ENCODE data around the gene MLLT10. TPM values are rescaled to one million over a fixed set of nuclear protein-coding genes. Genes with fewer than 3 reads are reported as not detected.

Gene MLLT10
- total RNA-seq, 1 experiment from 2014 or later = 45.2 TPM

- intact Hi-C loops (cut with micrococcal nuclease) = loop anchor here (1.0 to 5.0 kb wide), 5 partner anchors 221 to 655 kb away; no protein-coding TSS in a partner anchor
- BruUV-seq (replicated peaks) = no TSS peak
- Histone ChIP-seq H3K4me2 (ENCODE audit: low read length) (no peak overlapping the region), H3K79me2 (ENCODE audit: insufficient read depth, low read length) (peaks cover 9% of the 10 kb centered on the region; the same call in 1 of the 2 replicates), H3K27me3 (ENCODE audit: insufficient read depth, low read length) (no peaks in the 10 kb centered on the region), H3K4me3 (replicated peaks in 1 of 2; ENCODE audit: low read depth in 1 of 2, low read length in 2 of 2) (no peak overlapping the region), H3K9ac (ENCODE audit: low read length) (no peak overlapping the region), H4K20me1 (ENCODE audit: insufficient read depth) (no peaks in the 10 kb centered on the region; the same call in 1 of the 2 replicates), H3K27ac (ENCODE audit: low read depth, low read length) (no peak overlapping the region), H3K9me3 (ENCODE audit: control insufficient read depth in 1 of 2, insufficient read depth in 1 of 2, low read depth in 1 of 2, low read length in 2 of 2) (no peaks in the 10 kb centered on the region), H3K9me2 (ENCODE audit: insufficient read depth) (no peaks in the 10 kb centered on the region), H2AFZ (ENCODE audit: low read depth, low read length, poor library complexity, severe bottlenecking) (no peak overlapping the region), H3K4me1 (ENCODE audit: control insufficient read depth in 1 of 2, insufficient read depth in 2 of 2, low read length in 2 of 2) (peaks cover 5 to 19% of the 10 kb centered on the region in 2 experiments), H3K36me3 (ENCODE audit: control insufficient read depth in 1 of 2, insufficient read depth in 2 of 2, low read length in 2 of 2) (peaks cover 12 to 16% of the 10 kb centered on the region in 2 experiments; a peak in 3 of 4 replicates)
- ATAC-seq (peak; percentile 95), DNase-seq (ENCODE audit: low read depth, low spot score) (peak; percentile 44)
- ChIA-PET RAD21 (ENCODE audit: low non-redundant PET in 1 of 2, low total read pairs in 2 of 2, uncharacterized antibody in 2 of 2, unreplicated experiment in 2 of 2) (interaction anchor here (1.0 to 1.4 kb wide), 2 partner anchors 236 kb away, joined by 3 to 4 read pairs; no protein-coding TSS in a partner anchor), POLR2A (no interaction called here), CTCF (interaction anchor here (0.9 to 2.0 kb wide), 6 partner anchors 10 to 463 kb away, joined by 3 to 17 read pairs (median 4); no protein-coding TSS in a partner anchor)
- TF ChIP-seq SRF (IDR thresholded peaks at IDR 0.05; ENCODE audit: low read depth) = no peak
- TF ChIP-seq EZH2phosphoT487 (IDR thresholded peaks at IDR 0.05; ENCODE audit: borderline replicate concordance) = no peak
- no peak for TF ChIP-seq ATF3 (IDR thresholded peaks at IDR 0.05)
- TF ChIP-seq ZNF274 (IDR thresholded peaks at IDR 0.05; ENCODE audit: low read depth, low read length) = no peak
- TF ChIP-seq ZBTB33 (IDR thresholded peaks at IDR 0.05; ENCODE audit: extremely low read depth, insufficient replicate concordance, low read length) = no peak
- no peak for TF ChIP-seq SP1 (IDR thresholded peaks at IDR 0.05; ENCODE audit: low read depth)
- no peak for TF ChIP-seq YY1 (IDR thresholded peaks at IDR 0.05; ENCODE audit: extremely low read depth, insufficient replicate concordance, low read depth, low read length)
- no peak for TF ChIP-seq ZFX (IDR thresholded peaks at IDR 0.05)
- peak; percentile 41; the same call in 1 of the 2 replicates for TF ChIP-seq MAX (IDR thresholded peaks at IDR 0.05)
- no peak for TF ChIP-seq POLR2A (IDR thresholded peaks at IDR 0.05; ENCODE audit: borderline replicate concordance, extremely low read depth, insufficient read depth, insufficient read length)
- no peak for TF ChIP-seq POLR2AphosphoS5 (IDR thresholded peaks at IDR 0.05; ENCODE audit: low read depth, low read length)
- no peak for TF ChIP-seq EZH2 (IDR thresholded peaks at IDR 0.05)
- TF ChIP-seq ELF1 (IDR thresholded peaks at IDR 0.05; ENCODE audit: borderline replicate concordance, low read depth) = no peak
- no peak for TF ChIP-seq TCF7L2 (IDR thresholded peaks at IDR 0.05; ENCODE audit: borderline replicate concordance, extremely low read depth, insufficient read depth, insufficient read length)
- TF ChIP-seq SIN3A (IDR thresholded peaks at IDR 0.05; ENCODE audit: low read depth) = no peak
- TF ChIP-seq JUND (IDR thresholded peaks at IDR 0.05) = no peak
- no peak for TF ChIP-seq CEBPB (IDR thresholded peaks at IDR 0.05; ENCODE audit: low read depth)
- TF ChIP-seq, protein P1, sequence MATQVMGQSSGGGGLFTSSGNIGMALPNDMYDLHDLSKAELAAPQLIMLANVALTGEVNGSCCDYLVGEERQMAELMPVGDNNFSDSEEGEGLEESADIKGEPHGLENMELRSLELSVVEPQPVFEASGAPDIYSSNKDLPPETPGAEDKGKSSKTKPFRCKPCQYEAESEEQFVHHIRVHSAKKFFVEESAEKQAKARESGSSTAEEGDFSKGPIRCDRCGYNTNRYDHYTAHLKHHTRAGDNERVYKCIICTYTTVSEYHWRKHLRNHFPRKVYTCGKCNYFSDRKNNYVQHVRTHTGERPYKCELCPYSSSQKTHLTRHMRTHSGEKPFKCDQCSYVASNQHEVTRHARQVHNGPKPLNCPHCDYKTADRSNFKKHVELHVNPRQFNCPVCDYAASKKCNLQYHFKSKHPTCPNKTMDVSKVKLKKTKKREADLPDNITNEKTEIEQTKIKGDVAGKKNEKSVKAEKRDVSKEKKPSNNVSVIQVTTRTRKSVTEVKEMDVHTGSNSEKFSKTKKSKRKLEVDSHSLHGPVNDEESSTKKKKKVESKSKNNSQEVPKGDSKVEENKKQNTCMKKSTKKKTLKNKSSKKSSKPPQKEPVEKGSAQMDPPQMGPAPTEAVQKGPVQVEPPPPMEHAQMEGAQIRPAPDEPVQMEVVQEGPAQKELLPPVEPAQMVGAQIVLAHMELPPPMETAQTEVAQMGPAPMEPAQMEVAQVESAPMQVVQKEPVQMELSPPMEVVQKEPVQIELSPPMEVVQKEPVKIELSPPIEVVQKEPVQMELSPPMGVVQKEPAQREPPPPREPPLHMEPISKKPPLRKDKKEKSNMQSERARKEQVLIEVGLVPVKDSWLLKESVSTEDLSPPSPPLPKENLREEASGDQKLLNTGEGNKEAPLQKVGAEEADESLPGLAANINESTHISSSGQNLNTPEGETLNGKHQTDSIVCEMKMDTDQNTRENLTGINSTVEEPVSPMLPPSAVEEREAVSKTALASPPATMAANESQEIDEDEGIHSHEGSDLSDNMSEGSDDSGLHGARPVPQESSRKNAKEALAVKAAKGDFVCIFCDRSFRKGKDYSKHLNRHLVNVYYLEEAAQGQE (IDR thresholded peaks at IDR 0.05; ENCODE audit: low read depth) = no peak
- TF ChIP-seq CBX3 (IDR thresholded peaks at IDR 0.05; ENCODE audit: low read depth) = peak; percentile 48; the same call in 1 of the 2 replicates
- TF ChIP-seq FOSL1 (IDR thresholded peaks at IDR 0.05; ENCODE audit: low read depth) = no peak
These were observed 198.2 kb downstream of the MLLT10 start for GRCh38 chr10:21732067-21732772.
